ENCODE measurements around the gene CFAP43.

The CFAP43 gene, protein sequence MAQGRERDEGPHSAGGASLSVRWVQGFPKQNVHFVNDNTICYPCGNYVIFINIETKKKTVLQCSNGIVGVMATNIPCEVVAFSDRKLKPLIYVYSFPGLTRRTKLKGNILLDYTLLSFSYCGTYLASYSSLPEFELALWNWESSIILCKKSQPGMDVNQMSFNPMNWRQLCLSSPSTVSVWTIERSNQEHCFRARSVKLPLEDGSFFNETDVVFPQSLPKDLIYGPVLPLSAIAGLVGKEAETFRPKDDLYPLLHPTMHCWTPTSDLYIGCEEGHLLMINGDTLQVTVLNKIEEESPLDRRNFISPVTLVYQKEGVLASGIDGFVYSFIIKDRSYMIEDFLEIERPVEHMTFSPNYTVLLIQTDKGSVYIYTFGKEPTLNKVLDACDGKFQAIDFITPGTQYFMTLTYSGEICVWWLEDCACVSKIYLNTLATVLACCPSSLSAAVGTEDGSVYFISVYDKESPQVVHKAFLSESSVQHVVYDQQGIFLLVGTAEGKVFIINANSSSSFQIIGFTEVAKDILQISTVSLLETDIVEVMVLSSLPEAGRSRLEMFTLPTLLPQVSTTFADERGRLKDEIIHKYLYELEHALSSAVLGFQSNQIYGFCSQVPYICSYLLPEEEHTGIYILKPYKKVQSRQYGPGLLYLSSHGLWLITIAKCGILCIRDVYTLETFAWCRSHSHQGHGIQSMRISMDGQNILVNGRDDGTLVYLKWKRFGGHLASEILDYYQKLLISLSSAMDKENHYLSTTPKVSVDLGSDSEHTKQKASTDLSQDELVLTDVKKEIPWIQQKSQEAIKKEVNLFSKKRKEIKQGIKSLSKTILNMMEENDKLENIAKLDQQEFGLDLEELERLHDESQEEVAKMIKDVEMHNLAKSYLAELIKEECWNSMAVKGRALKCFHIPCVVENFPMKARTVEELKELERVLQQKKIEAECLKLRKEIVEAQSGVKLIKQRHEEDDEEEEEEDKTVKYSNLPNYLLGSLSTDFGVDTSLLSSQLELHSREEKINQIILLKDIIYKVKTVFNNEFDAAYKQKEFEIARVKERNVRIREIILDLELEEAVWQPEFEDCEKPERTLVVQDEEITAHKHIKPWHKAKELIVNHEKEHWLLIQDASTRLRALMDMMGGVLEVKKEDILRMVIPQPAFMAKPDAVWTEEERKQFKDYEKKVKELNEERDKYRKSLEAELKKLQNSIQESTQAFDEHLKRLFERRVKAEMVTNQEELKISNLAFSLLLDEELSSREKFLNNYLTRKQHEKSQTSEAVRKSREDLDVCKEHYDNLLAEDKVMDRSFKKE (N-terminal part only)

GRCh38 chr10:104231784-104232612 lies at the start of gene CFAP43:
CFAP43 (minus strand) TSS chr10:104232364; CDS start chr10:104232246, 118 bp downstream.
- TF ChIP-seq GATA2 (IDR thresholded peaks at IDR 0.05; ENCODE audit: low read depth, low read length) (no peak), GATA3 (IDR thresholded peaks at IDR 0.05; ENCODE audit: low read depth, low read length) (no peak)

GRCh38 chr10:104281694-104282093 lies 49.5 kb upstream of the CFAP43 start:
- no peak for TF ChIP-seq GATA2 (IDR thresholded peaks at IDR 0.05; ENCODE audit: low read depth, low read length)
- no peak for TF ChIP-seq GATA3 (IDR thresholded peaks at IDR 0.05; ENCODE audit: low read depth, low read length)

DNA sequence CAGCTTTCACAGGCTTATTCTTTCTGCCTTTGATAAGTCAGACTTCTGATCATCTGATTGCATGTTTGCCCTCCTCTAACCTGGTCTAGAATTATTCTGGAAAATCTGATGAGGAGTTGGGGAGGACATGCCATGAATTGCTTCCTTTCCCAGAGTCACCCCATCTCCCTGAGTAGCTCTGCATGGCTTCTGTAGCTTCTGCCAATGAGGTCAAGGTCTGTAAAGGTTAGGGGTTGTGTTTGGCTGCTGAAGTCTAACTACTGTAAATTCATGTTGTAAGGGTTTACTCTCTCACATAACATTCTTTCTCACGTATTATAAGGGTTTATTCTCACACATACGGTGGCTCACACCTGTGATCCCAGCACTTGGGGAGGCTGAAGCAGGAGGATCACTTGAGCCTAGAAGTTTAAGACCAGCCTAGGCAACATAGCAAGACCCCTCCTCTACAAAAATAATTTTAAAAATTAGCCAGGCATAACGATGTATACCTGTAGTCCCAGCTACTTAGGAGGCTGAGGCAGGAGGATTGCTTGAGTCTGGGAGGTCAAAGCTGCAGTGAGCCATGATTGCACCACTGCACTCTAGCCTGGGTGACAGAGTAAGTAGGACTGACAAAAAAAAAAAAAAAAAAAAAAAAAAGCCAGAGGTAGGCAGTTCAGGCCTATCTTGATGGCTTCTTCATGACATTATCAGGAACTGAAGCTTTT lies 47.5 kb upstream of the CFAP43 start:
- TF ChIP-seq GATA2 (IDR thresholded peaks at IDR 0.05; ENCODE audit: low read depth, low read length) (no peak), GATA3 (IDR thresholded peaks at IDR 0.05; ENCODE audit: low read depth, low read length) (no peak)

DNA sequence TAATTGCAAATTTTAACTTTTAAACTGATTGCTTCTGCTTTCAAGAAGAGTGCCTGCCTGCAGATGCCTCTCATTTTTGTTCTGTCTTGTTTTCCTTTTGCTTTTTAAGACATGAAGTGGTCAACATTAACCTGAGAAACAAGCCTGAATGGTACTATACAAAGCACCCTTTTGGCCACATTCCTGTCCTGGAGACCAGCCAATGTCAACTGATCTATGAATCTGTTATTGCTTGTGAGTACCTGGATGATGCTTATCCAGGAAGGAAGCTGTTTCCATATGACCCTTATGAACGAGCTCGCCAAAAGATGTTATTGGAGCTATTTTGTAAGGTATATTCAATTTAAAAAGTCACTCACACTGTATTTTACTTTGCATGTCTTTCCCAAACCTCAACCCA lies 45.6 kb upstream of the CFAP43 start:
- no peak for TF ChIP-seq GATA3 (IDR thresholded peaks at IDR 0.05; ENCODE audit: low read depth, low read length)
- TF ChIP-seq GATA2 (IDR thresholded peaks at IDR 0.05; ENCODE audit: low read depth, low read length) = no peak

- TF ChIP-seq GATA3 (IDR thresholded peaks at IDR 0.05; ENCODE audit: low read depth, low read length) (no peak), GATA2 (IDR thresholded peaks at IDR 0.05; ENCODE audit: low read depth, low read length) (no peak)
Observed at GRCh38 chr10:104276192-104276591, 44.0 kb upstream of the CFAP43 start.

GRCh38 chr10:104274762-104275721 lies 42.9 kb upstream of the CFAP43 start:
- TF ChIP-seq GATA3 (IDR thresholded peaks at IDR 0.05; ENCODE audit: low read depth, low read length) (no peak), GATA2 (IDR thresholded peaks at IDR 0.05; ENCODE audit: low read depth, low read length) (no peak)

DNA sequence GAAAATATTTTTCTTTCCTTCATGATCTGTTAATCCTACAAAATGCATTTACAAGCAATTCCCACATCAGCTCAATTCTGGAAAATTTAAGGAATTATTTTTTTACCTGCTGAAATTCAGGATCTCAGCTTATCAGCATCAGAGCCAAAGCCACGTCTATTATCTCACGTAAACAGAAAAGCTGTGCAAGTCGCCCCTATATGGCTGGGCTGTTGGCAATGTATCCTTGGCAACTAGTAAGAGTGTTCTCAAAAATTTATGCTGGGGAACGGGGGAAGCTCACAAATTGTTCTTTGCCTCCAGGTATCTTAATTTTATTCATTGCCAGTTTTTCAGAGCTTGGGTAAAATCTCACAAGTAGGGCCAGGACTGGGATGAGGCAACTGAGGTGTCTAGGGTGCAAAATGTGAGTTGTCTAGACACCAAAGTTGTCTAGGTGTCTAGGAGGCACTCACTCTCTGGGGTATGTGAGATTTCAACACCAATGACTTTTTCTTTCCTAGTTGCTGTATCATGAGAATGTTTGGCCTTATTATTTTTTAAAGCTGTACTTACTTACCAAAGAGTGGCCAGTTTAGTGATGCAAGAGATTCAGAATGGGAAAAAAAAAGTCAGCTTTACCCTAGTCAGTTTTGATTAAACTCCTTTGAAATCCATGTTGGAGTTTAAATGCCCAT lies 41.9 kb upstream of the CFAP43 start:
- no peak for TF ChIP-seq GATA2 (IDR thresholded peaks at IDR 0.05; ENCODE audit: low read depth, low read length)
- no peak for TF ChIP-seq GATA3 (IDR thresholded peaks at IDR 0.05; ENCODE audit: low read depth, low read length)

- no peak for TF ChIP-seq GATA2 (IDR thresholded peaks at IDR 0.05; ENCODE audit: low read depth, low read length)
- no peak for TF ChIP-seq GATA3 (IDR thresholded peaks at IDR 0.05; ENCODE audit: low read depth, low read length)
Observed at GRCh38 chr10:104273286-104273685, 41.1 kb upstream of the CFAP43 start.

- TF ChIP-seq GATA3 (IDR thresholded peaks at IDR 0.05; ENCODE audit: low read depth, low read length) = no peak
- no peak for TF ChIP-seq GATA2 (IDR thresholded peaks at IDR 0.05; ENCODE audit: low read depth, low read length)
Observed at GRCh38 chr10:104268713-104269645, 36.8 kb upstream of the CFAP43 start, which contains the start of gene GSTO2. GSTO2 (plus strand) TSS chr10:104269184; CDS start chr10:104274916, 5,732 bp downstream.

GRCh38 chr10:104268405-104268712 lies 36.2 kb upstream of the CFAP43 start:
- TF ChIP-seq GATA2 (IDR thresholded peaks at IDR 0.05; ENCODE audit: low read depth, low read length) (no peak), GATA3 (IDR thresholded peaks at IDR 0.05; ENCODE audit: low read depth, low read length) (no peak)
